ENCODE data around the gene MAL. TPM values are rescaled to one million over a fixed set of nuclear protein-coding genes. Genes with fewer than 3 reads are reported as not detected.

Gene MAL
- total and polyA plus RNA-seq, 2 experiments from 2014 or later = 0.24 to 0.31 TPM

- Mint-ChIP-seq H3K27ac (no peak overlapping the region), H3K27me3 (ENCODE audit: insufficient read depth, low read depth, poor library complexity) (peaks cover 16% of the 10 kb centered on the region), H3K9me3 (no peaks in the 10 kb centered on the region), H3K36me3 (ENCODE audit: low read depth) (no peaks in the 10 kb centered on the region), H3K4me3 (no peak overlapping the region), H3K4me1 (no peaks in the 10 kb centered on the region; the same call in 2 of the 3 replicates)
- no peak overlapping the region for H2AFZ ChIP-seq
- H3K4me2 ChIP-seq = no peak overlapping the region
- H3K27ac ChIP-seq (ENCODE audit: low read depth) = no peak overlapping the region
- TF ChIP-seq EZH2 (IDR thresholded peaks at IDR 0.05; ENCODE audit: low read depth, unreplicated experiment) (no peak), REST (IDR thresholded peaks at IDR 0.05; ENCODE audit: unreplicated experiment) (no peak), CREB1 (CRISPR knock-in tag; IDR thresholded peaks at IDR 0.05; ENCODE audit: low read depth) (no peak), JUNB (IDR thresholded peaks at IDR 0.05; ENCODE audit: unreplicated experiment) (no peak), EZH2phosphoT487 (IDR thresholded peaks at IDR 0.05; ENCODE audit: unreplicated experiment) (no peak)
- TF ChIP-seq, protein P1, sequence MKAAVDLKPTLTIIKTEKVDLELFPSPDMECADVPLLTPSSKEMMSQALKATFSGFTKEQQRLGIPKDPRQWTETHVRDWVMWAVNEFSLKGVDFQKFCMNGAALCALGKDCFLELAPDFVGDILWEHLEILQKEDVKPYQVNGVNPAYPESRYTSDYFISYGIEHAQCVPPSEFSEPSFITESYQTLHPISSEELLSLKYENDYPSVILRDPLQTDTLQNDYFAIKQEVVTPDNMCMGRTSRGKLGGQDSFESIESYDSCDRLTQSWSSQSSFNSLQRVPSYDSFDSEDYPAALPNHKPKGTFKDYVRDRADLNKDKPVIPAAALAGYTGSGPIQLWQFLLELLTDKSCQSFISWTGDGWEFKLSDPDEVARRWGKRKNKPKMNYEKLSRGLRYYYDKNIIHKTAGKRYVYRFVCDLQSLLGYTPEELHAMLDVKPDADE (IDR thresholded peaks at IDR 0.05) = no peak
- TF ChIP-seq, protein P2, sequence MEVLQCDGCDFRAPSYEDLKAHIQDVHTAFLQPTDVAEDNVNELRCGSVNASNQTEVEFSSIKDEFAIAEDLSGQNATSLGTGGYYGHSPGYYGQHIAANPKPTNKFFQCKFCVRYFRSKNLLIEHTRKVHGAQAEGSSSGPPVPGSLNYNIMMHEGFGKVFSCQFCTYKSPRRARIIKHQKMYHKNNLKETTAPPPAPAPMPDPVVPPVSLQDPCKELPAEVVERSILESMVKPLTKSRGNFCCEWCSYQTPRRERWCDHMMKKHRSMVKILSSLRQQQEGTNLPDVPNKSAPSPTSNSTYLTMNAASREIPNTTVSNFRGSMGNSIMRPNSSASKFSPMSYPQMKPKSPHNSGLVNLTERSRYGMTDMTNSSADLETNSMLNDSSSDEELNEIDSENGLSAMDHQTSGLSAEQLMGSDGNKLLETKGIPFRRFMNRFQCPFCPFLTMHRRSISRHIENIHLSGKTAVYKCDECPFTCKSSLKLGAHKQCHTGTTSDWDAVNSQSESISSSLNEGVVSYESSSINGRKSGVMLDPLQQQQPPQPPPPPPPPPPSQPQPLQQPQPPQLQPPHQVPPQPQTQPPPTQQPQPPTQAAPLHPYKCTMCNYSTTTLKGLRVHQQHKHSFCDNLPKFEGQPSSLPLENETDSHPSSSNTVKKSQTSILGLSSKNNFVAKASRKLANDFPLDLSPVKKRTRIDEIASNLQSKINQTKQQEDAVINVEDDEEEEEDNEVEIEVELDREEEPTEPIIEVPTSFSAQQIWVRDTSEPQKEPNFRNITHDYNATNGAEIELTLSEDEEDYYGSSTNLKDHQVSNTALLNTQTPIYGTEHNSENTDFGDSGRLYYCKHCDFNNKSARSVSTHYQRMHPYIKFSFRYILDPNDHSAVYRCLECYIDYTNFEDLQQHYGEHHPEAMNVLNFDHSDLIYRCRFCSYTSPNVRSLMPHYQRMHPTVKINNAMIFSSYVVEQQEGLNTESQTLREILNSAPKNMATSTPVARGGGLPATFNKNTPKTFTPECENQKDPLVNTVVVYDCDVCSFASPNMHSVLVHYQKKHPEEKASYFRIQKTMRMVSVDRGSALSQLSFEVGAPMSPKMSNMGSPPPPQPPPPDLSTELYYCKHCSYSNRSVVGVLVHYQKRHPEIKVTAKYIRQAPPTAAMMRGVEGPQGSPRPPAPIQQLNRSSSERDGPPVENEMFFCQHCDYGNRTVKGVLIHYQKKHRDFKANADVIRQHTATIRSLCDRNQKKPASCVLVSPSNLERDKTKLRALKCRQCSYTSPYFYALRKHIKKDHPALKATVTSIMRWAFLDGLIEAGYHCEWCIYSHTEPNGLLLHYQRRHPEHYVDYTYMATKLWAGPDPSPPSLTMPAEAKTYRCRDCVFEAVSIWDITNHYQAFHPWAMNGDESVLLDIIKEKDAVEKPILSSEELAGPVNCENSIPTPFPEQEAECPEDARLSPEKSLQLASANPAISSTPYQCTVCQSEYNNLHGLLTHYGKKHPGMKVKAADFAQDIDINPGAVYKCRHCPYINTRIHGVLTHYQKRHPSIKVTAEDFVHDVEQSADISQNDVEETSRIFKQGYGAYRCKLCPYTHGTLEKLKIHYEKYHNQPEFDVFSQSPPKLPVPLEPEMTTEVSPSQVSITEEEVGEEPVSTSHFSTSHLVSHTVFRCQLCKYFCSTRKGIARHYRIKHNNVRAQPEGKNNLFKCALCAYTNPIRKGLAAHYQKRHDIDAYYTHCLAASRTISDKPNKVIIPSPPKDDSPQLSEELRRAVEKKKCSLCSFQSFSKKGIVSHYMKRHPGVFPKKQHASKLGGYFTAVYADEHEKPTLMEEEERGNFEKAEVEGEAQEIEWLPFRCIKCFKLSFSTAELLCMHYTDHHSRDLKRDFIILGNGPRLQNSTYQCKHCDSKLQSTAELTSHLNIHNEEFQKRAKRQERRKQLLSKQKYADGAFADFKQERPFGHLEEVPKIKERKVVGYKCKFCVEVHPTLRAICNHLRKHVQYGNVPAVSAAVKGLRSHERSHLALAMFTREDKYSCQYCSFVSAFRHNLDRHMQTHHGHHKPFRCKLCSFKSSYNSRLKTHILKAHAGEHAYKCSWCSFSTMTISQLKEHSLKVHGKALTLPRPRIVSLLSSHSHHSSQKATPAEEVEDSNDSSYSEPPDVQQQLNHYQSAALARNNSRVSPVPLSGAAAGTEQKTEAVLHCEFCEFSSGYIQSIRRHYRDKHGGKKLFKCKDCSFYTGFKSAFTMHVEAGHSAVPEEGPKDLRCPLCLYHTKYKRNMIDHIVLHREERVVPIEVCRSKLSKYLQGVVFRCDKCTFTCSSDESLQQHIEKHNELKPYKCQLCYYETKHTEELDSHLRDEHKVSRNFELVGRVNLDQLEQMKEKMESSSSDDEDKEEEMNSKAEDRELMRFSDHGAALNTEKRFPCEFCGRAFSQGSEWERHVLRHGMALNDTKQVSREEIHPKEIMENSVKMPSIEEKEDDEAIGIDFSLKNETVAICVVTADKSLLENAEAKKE (CRISPR knock-in tag; IDR thresholded peaks at IDR 0.05) = no peak
- H3K4me3 ChIP-seq = no peak overlapping the region
- ATAC-seq (no peak), DNase-seq (ENCODE audit: low spot score) (no peak)
- 0 out of 2 replicates have a peak, but pooled peaks cover 6% of the 10 kb centered on the region for H3K27me3 ChIP-seq (ENCODE audit: insufficient read depth)
- H3K9me2 ChIP-seq (ENCODE audit: insufficient read depth) = no peaks in the 10 kb centered on the region
- H3K36me3 ChIP-seq (ENCODE audit: insufficient read depth) = no peaks in the 10 kb centered on the region
- no peaks in the 10 kb centered on the region for H3F3A ChIP-seq (replicated peaks; ENCODE audit: low read depth)
- H3K4me1 ChIP-seq (ENCODE audit: insufficient read depth) = no peaks in the 10 kb centered on the region
- H4K20me1 ChIP-seq (replicated peaks; ENCODE audit: insufficient read depth) = no peaks in the 10 kb centered on the region
- no peaks in the 10 kb centered on the region for H3K79me2 ChIP-seq (replicated peaks; ENCODE audit: insufficient read depth)
Observed at GRCh38 chr2:94990956-94991355, 34.6 kb upstream of the MAL start.
